ENCODE results near the gene JAKMIP1. TPM values are rescaled to one million over a fixed set of nuclear protein-coding genes. Genes with fewer than 3 reads are reported as not detected.

JAKMIP1 gene
- total RNA-seq, 1 donor, result not detected

DNA sequence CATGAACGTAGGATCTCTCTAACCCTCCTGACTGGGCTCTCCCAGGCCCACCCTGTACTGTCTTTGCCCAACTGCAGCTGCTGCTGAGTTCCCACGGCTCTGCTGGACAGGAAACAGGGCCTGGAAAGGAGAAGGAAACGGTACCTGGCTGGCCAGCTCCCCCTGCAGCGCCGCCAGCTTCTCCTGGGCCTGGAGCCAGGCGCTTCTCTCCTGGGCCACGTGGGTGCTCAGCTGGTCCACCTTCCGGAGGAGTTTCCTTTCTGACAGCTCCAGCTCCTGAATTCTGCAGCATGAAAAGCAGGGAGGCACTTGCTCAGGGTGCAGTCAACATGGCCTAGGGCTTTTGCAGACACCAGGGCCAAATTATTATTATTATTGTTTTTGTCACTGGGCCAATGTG is 188.7 kb downstream of the JAKMIP1 start:
- TF ChIP-seq, protein P1, sequence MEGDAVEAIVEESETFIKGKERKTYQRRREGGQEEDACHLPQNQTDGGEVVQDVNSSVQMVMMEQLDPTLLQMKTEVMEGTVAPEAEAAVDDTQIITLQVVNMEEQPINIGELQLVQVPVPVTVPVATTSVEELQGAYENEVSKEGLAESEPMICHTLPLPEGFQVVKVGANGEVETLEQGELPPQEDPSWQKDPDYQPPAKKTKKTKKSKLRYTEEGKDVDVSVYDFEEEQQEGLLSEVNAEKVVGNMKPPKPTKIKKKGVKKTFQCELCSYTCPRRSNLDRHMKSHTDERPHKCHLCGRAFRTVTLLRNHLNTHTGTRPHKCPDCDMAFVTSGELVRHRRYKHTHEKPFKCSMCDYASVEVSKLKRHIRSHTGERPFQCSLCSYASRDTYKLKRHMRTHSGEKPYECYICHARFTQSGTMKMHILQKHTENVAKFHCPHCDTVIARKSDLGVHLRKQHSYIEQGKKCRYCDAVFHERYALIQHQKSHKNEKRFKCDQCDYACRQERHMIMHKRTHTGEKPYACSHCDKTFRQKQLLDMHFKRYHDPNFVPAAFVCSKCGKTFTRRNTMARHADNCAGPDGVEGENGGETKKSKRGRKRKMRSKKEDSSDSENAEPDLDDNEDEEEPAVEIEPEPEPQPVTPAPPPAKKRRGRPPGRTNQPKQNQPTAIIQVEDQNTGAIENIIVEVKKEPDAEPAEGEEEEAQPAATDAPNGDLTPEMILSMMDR (IDR thresholded peaks at IDR 0.05; ENCODE audit: extremely low read depth, low read depth, low read length), result no peak
- H3K9me3 ChIP-seq (ENCODE audit: low read depth, low read length), result no peaks in the 10 kb centered on the region
- H3K27me3 ChIP-seq (ENCODE audit: insufficient read depth, low read length), result peaks cover 4% of the 10 kb centered on the region
- H4K20me1 ChIP-seq (ENCODE audit: insufficient read depth, low read length), result no peaks in the 10 kb centered on the region
- H2AFZ ChIP-seq (ENCODE audit: low read length), result no peak overlapping the region
- no peak overlapping the region for H3K4me2 ChIP-seq (ENCODE audit: insufficient read depth, low read length)
- peak; percentile 72 for DNase-seq (ENCODE audit: insufficient read length, low spot score, missing footprints)
- H3K79me2 ChIP-seq (ENCODE audit: insufficient read depth, low read length), result no peaks in the 10 kb centered on the region
- H3K27ac ChIP-seq (ENCODE audit: low read depth, low read length), result no peak overlapping the region
- no peaks in the 10 kb centered on the region for H3K36me3 ChIP-seq (ENCODE audit: insufficient read depth, low read length)
- H3K4me1 ChIP-seq (ENCODE audit: insufficient read depth, low read length), result no peaks in the 10 kb centered on the region
- no peak overlapping the region for H3K4me3 ChIP-seq (ENCODE audit: insufficient read depth, low read length)

- H3K4me3 ChIP-seq (ENCODE audit: insufficient read depth, low read length), result no peak overlapping the region
- no peaks in the 10 kb centered on the region for H3K9me3 ChIP-seq (ENCODE audit: low read depth, low read length)
- H3K4me1 ChIP-seq (ENCODE audit: insufficient read depth, low read length), result no peaks in the 10 kb centered on the region
- H3K79me2 ChIP-seq (ENCODE audit: insufficient read depth, low read length), result no peaks in the 10 kb centered on the region
- no peaks in the 10 kb centered on the region for H4K20me1 ChIP-seq (ENCODE audit: insufficient read depth, low read length)
- TF ChIP-seq, protein P1 (IDR thresholded peaks at IDR 0.05; ENCODE audit: extremely low read depth, low read depth, low read length), result no peak
- no peaks in the 10 kb centered on the region for H3K36me3 ChIP-seq (ENCODE audit: insufficient read depth, low read length)
- no peak overlapping the region for H3K27ac ChIP-seq (ENCODE audit: low read depth, low read length)
- DNase-seq (ENCODE audit: insufficient read length, low spot score, missing footprints), result peak; percentile 79
- no peak overlapping the region for H3K4me2 ChIP-seq (ENCODE audit: insufficient read depth, low read length)
- peaks cover 4% of the 10 kb centered on the region for H3K27me3 ChIP-seq (ENCODE audit: insufficient read depth, low read length)
- H2AFZ ChIP-seq (ENCODE audit: low read length), result no peak overlapping the region
Measured at GRCh38 chr4:6011271-6011671, 189.1 kb downstream of the JAKMIP1 start.

- Histone ChIP-seq H3K9me3 (ENCODE audit: low read depth, low read length) (no peaks in the 10 kb centered on the region), H4K20me1 (ENCODE audit: insufficient read depth, low read length) (no peaks in the 10 kb centered on the region)
Measured at GRCh38 chr4:6010789-6011188, 189.6 kb downstream of the JAKMIP1 start.

GRCh38 chr4:6009452-6009851 is 190.9 kb downstream of the JAKMIP1 start:
- Histone ChIP-seq H3K4me1 (ENCODE audit: insufficient read depth, low read length) (no peaks in the 10 kb centered on the region), H3K79me2 (ENCODE audit: insufficient read depth, low read length) (no peaks in the 10 kb centered on the region), H3K4me2 (ENCODE audit: insufficient read depth, low read length) (no peak overlapping the region), H4K20me1 (ENCODE audit: insufficient read depth, low read length) (no peaks in the 10 kb centered on the region), H3K9me3 (ENCODE audit: low read depth, low read length) (no peaks in the 10 kb centered on the region), H3K36me3 (ENCODE audit: insufficient read depth, low read length) (no peaks in the 10 kb centered on the region), H3K4me3 (ENCODE audit: insufficient read depth, low read length) (no peak overlapping the region), H3K27ac (ENCODE audit: low read depth, low read length) (no peak overlapping the region), H3K27me3 (ENCODE audit: insufficient read depth, low read length) (peaks cover 4% of the 10 kb centered on the region), H2AFZ (ENCODE audit: low read length) (no peak overlapping the region)
- DNase-seq (ENCODE audit: insufficient read length, low spot score, missing footprints), result peak; percentile 65
- TF ChIP-seq, protein P1 (IDR thresholded peaks at IDR 0.05; ENCODE audit: extremely low read depth, low read depth, low read length), result no peak

More at GRCh38 chr4:6010789-6011188, 189.6 kb downstream of the JAKMIP1 start:
- Histone ChIP-seq H3K79me2 (ENCODE audit: insufficient read depth, low read length) (no peaks in the 10 kb centered on the region), H3K36me3 (ENCODE audit: insufficient read depth, low read length) (no peaks in the 10 kb centered on the region), H3K4me3 (ENCODE audit: insufficient read depth, low read length) (no peak overlapping the region), H3K27me3 (ENCODE audit: insufficient read depth, low read length) (peaks cover 4% of the 10 kb centered on the region), H2AFZ (ENCODE audit: low read length) (no peak overlapping the region), H3K4me1 (ENCODE audit: insufficient read depth, low read length) (no peaks in the 10 kb centered on the region), H3K27ac (ENCODE audit: low read depth, low read length) (no peak overlapping the region), H3K4me2 (ENCODE audit: insufficient read depth, low read length) (no peak overlapping the region)
- DNase-seq (ENCODE audit: insufficient read length, low spot score, missing footprints), result peak; percentile 68
- TF ChIP-seq, protein P1 (IDR thresholded peaks at IDR 0.05; ENCODE audit: extremely low read depth, low read depth, low read length), result no peak
